ENCODE data around the gene LYRM4.

GRCh38 chr6:5206920-5207561 is 53.7 kb downstream of the LYRM4 start:
- TF ChIP-seq CTCF (conservative IDR thresholded peaks at IDR 0.05 in 1 of 2, IDR thresholded peaks at IDR 0.05 in 1 of 2; ENCODE audit: low read depth in 1 of 2, low read length in 2 of 2) (no peak), EZH2 (IDR thresholded peaks at IDR 0.05; ENCODE audit: low read length, missing control alignments) (no peak)
